Metanephros (tissue), 2 donors: ENCODE measurements around the gene SLC44A5. TPM values are rescaled to one million over a fixed set of nuclear protein-coding genes. Genes with fewer than 3 reads are reported as not detected.

ENCODE experiments used
- small RNA-seq: library from RNA; depleted of rRNA; stranded (forward); fragments of <200 nt; gene quantifications from one replicate; pipeline ENCODE3, GENCODE V24; 2014; ENCODE audit warnings: low replicate concordance
- total RNA-seq: library from RNA; depleted of rRNA; stranded (reverse); fragments of >200 nt; gene quantifications from one replicate; pipeline ENCODE4 v1.2.3, GENCODE V29; 2014

SLC44A5 gene
- 8.4 TPM for total RNA-seq

DNA sequence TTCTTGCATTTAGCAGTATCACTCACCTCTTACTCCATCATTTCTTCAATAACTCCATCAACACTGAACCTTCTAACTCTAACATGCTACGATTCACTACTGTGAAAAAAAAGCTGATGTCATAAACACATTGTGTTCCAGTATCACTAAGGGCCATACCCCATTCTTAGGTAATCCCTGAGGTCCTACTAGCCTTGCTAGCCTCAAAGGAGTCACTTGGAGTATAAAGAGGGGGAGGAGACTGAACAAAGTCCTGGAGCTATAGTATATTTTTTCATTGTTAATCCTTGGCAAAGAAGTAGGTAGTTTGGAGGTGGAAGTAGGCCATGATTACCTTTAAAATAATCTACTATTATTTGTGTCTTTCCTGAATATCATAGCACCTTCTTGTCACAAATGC lies at the start of gene SLC44A5:
TSS of gene SLC44A5 (minus strand) at position 101 of the 400 bp plus-strand sequence. CDS start 69,667 bp downstream, outside the sequence.

Small RNAs within 50 kb of the gene (small RNA-seq; reads per million reads assigned to genes)
- gene RNU6-503P (not detected), gene RNU6-622P (not detected)

Other genes starting within 250 kb of the SLC44A5 start
- gene ACADM, start 113.6 kb upstream of the SLC44A5 start, total RNA-seq = 66.5 TPM
- gene RABGGTB, start 175.1 kb upstream of the SLC44A5 start, total RNA-seq = 60.8 TPM
- gene MSH4, start 185.8 kb upstream of the SLC44A5 start, total RNA-seq = 0.47 TPM